Left colon (tissue), 2 donors: ENCODE measurements around the gene KCNIP4. TPM values are rescaled to one million over a fixed set of nuclear protein-coding genes. Genes with fewer than 3 reads are reported as not detected.

Experiments used
- ATAC-seq: fragments of 200-7000 bp; cut with Tn5 transposase; one replicate; pipeline ENCODE4 v1.9.1; 2020; ENCODE audit warnings: mild to moderate bottlenecking, moderate library complexity
- DNase-seq, 2 donors: peaks; one replicate each; pipeline ENCODE4 v3.0.0-alpha.2; 2020
- intact Hi-C, 2 donors: fragments of 100-400 bp; cut with DNase I in 1 of 2; cut with micrococcal nuclease in 1 of 2; formaldehyde crosslinking; loops; one replicate each; pipeline versions ENCODE4 v1.11.2 to v1.14.0; 2022; cut with DNase I, micrococcal nuclease
- total RNA-seq, 2 donors: library from RNA; stranded (reverse); fragmentation: NEBNext Ultra II Directional; extraction: Animal tissue kit (Norgen Biotek cat#: 25700); gene quantifications; one replicate each; pipeline ENCODE4 v1.2.1, GENCODE V29; 2021
- donor health status: DM: no; HTN: no; CAD: no.
- donor health status: DM: yes; HTN: yes; CAD: no.

KCNIP4 gene
- total RNA-seq, 2 donors from 2014 or later: 1.1 to 3.4 TPM

DNA sequence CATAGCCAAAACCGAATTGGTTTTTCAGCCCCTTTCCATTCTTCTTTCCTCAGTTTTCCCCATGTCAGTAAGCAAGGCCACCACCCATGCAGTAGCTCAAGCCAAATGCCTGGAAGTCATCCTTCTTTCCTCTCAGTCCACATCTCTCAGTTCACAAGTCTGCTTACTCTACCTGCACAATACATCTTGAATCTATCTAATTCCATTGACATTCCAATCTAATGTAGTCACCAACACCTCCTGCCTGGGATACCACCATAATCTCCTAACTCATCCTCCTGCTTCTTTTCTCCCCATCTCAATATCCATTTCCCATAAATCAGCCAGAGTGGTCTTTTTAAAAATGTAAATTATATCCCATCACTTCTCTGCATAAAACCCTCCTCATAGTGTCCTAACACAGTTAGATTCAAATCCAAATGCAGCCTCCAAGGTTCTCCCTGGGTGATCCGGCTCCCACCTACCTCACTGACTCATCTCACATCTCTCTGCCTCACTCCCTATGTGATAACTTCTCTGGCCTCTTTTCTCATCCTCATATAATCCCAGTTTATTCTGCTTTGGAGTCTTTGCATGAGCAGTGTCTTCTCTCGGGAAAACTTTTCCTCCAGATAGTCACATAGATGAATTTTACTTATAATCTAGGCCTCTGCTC lies 26.9 kb downstream of the KCNIP4 start:
- intact Hi-C loops: no loop called here
- DNase-seq: no peak
- ATAC-seq: no peak

DNA sequence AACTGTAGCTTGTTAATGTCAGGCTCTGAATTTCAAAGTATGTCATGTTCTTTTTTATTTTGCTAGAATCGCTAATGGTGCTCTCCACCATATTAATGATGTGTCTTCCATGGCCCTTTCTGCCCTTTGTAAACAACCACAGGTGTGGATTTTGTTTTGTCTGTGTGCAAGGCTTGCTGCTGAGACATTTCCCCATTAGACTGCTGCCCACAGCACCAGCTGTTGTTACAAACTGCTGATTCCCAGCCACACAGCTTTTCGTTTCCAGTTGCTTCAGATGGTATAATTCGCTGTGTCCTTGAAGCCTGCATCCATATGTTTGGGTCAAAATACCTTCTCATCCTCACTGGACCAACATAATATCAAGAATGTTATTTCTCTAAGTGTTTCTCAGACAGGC lies 32.8 kb downstream of the KCNIP4 start:
- intact Hi-C loops: no loop called here
- DNase-seq (no peak), ATAC-seq (no peak)

DNA sequence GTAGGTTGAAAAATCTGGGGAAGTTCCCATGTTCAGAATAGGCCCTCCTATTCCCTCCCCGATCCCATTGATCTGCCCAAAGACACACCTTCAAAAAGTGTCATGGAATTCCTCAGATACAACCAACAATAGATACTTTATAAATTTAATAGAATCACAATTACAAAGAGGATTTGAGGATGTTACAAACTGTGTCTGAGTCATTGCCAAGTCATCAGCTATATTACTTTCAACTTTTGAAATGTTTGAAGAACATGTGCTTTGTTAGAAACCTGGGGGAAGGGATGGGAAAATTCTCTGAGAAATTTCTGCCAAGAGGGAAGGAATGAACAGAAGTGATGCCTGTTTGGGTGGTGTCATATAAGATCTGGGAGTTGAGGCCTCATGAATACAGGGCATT lies 46.7 kb downstream of the KCNIP4 start:
- ATAC-seq: no peak
- no peak for DNase-seq
- intact Hi-C loops: no loop called here

DNA sequence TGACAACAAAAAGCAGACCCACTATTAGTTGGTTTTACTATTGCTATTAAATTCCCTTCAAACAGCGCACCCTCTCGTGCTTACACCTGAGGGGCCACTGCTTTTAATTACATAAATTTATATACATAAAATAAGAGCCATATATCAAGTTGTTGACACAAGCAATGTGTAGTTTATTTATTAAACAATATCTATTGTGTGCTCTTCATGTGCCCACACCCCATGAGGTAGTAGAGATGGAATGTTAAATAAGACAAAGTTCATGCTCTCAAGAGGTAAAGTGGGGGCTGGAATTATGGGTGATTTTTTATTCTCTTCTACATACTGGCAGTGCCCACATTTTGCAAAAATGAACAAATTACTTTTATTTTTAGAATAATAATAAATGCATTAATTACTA lies 47.3 kb downstream of the KCNIP4 start:
- intact Hi-C loops: no loop called here
- ATAC-seq: no peak

DNA sequence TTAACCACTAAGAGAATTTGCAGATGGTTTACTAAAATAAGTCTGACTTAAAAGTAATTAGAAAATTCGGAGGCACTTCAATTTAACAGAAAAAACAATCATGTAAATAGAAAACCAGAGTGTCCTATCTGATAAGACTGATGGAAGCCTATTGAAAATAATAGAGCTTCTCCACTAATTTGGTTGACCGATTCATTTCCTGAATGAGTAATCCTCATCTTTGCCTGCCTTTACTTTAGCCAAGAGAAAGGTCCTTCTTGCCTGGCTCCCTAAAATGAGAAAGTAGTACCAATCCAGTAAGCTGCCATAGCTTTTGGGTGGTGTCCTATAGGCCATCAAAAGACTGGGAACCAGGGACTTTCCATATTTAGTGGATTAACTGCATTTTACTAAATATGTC lies 48.4 kb downstream of the KCNIP4 start:
- intact Hi-C loops: no loop called here
- ATAC-seq (no peak), DNase-seq (no peak)

More for the DNA sequence above, 47.3 kb downstream of the KCNIP4 start:
- DNase-seq: no peak

DNA sequence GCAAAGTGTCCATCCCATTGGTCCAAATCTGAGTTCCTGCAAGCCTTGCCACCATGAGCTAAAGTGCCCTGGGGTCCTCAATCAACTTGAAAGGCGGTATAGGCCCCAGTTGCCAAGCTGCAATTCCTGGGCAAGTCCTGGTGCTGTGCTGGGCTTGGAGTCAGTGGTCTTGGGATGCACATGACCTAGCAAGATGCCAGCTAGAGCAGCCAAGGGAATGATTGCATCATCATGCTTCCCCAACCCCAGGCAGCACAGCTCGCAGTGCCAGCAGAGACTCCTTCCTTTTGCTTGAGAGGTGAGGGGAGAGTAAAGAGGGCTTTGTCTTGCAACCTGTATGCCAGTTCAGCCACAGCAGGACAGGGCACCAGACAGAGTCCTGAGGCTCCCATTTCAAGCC lies 50.5 kb downstream of the KCNIP4 start:
- ATAC-seq (no peak), DNase-seq (no peak)
- intact Hi-C loops: no loop called here

DNA sequence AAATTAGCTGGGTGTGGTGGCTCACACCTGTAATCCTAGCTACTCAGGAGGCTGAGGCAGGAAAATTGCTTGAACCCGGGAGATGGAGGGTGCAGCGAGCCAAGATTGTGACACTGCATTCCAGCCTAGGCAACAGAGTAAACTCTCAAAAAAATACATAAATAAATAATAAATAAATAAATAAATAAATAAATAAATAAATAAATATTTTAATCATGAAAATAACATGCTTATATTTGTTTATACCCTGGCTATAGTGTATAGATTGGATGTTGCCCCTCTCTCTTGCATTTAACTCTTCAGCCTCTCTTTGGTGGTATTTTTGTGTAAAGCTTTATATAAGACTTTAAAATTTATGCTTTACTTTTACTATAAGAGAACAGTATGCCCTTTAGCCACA lies 51.8 kb downstream of the KCNIP4 start:
- no peak for DNase-seq
- intact Hi-C loops: no loop called here
- ATAC-seq: no peak

DNA sequence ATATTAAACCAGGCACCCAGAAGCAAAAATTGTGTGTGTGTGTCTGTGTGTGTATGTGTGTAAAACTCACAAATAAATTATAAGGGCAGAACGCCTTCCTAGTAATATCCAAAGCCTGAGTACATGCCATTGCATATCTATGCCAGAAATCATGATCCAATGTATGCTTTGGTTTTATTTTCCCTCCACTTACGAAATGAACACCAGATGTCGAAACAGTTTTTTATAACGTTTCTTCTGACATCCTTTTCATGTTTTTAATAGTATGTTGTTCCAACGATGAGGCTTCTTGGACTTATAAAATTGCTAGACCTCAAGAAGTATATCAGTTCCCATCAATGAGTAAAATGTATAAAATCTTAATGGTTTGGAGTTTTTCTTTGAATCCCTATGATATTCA lies 55.4 kb downstream of the KCNIP4 start:
- intact Hi-C loops: no loop called here
- ATAC-seq (no peak), DNase-seq (no peak)

DNA sequence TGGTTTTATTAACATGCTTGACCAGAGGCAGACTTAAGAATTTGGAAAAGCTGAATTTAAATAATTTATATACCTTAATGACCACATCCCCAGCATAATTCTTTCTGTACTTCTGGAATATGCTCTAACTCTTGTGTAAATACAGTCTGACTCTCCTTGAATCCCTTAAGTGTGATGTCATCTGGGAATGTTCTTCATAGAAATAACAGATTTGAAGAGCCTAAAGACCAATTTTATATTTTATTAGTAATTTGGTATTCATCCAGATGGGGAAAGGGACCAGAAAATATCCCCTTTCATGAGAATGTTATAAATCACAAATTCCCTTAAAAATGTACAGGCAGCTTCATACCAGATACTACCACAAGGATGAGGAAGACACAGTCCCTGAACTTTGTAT lies 58.3 kb downstream of the KCNIP4 start:
- DNase-seq: no peak
- ATAC-seq: no peak

DNA sequence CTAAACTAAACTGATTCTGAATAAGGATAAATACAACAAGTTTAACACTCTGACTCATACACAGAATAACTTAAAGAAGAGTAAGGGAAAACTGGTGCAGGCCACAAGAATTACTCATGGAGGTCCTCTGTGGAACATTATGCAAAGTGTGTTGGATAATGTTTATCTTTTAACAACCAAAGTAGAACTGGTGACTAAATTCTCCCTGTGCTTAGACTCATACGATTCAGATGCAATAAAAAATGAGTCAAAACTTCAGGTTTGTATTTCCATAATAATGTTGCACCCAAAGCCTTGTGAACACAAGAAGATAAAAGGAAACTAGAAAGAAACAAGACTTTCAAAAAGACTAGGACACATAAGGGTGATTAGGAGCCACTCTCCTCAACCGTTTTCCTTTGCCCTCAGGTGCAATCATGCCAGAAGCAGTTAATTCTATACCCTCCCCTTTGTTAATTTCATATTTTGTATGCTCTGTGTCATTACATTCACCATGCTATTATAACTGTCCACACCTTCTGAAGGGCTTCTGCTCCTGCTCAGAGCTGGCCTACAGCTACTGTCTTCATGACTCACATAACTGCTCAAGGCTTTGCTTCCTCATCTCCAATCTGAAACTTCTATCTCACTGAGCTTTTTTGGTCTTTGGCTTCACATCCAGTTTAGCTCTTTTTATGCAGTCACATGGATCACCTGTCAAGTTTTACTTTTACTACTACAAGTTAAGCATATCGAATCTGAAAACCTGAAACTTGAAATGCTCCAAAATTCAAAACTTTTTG lies 60.2 kb downstream of the KCNIP4 start:
- DNase-seq (no peak), ATAC-seq (no peak)
- intact Hi-C loops: no loop called here

More for the DNA sequence above, 58.3 kb downstream of the KCNIP4 start:
- intact Hi-C loops: no loop called here

DNA sequence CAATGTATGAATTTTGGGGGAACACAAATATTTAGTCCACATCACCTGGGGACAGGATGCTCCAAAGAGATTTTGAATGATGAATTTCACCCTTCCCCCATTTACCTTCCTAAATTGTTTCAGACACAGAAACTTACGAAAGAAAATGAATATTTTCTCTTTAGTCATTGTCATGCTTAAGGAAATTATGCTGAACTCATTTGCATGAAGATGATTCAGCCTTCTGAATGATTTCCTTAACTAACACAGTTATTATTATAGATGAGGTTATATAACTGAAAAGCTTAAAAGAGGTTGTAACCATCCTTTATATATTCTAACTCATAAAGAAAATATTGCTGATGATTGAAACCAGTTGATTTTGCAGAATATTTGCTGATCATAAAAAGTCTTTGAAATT lies 61.1 kb downstream of the KCNIP4 start:
- ATAC-seq (no peak), DNase-seq (no peak)
- intact Hi-C loops: no loop called here

DNA sequence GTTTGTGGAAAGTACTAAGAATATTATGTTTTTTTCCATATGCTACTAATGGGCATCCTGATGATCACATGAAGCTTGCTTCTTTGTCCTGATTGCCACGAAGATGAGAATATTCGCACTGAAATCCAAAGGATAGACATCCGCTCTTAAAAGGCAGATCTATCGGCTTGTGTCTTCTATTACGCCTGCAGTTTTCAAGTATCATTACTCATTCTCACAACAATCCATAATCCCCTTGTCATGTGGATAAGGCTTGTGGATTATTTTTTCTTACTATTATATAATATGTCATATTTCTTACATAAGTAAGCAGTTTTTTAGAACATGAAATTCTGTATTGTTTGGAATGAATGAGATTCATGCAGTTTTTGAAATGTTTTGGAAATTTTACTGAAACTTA lies 62.8 kb downstream of the KCNIP4 start:
- intact Hi-C loops: no loop called here
- ATAC-seq (no peak), DNase-seq (no peak)

DNA sequence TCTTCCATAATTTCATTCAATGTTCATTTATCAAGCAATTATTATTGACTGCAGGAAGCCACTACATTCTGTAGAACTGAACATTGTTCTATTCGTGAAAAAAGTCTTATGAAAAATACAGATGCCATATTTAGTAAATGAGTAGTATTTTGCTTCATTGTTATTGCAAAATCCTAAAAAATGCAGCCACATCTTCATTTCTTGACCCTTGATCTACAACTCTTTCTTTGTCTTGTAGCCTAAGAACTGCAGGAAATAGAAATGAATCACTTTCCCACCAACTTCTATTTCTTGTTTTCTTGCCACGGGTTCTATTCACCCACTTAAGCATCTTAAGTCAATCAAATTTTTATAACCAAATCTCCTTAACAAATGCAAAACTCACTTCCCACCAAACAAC lies 63.3 kb downstream of the KCNIP4 start:
- ATAC-seq (no peak), DNase-seq (no peak)
- intact Hi-C loops: no loop called here

DNA sequence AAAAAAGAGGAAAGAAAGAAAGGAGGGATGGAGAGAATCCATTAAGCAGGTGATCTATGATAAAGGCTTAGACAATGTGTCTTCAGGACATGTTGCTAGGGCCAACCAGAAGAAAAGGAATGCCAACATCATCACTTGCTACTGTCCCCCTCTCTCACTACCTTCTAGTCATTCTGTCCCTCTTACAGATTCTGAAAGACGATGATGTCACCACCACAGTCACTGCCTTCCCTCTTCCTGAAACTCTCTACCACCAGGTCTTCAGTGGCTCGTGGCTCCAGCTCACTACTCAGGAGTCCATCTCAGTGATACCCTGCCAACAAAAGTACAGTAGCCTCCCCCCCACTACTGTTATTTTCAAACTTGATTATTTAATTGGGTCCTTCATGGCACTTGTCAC lies 64.0 kb downstream of the KCNIP4 start:
- intact Hi-C loops: no loop called here
- no peak for DNase-seq
- no peak for ATAC-seq

DNA sequence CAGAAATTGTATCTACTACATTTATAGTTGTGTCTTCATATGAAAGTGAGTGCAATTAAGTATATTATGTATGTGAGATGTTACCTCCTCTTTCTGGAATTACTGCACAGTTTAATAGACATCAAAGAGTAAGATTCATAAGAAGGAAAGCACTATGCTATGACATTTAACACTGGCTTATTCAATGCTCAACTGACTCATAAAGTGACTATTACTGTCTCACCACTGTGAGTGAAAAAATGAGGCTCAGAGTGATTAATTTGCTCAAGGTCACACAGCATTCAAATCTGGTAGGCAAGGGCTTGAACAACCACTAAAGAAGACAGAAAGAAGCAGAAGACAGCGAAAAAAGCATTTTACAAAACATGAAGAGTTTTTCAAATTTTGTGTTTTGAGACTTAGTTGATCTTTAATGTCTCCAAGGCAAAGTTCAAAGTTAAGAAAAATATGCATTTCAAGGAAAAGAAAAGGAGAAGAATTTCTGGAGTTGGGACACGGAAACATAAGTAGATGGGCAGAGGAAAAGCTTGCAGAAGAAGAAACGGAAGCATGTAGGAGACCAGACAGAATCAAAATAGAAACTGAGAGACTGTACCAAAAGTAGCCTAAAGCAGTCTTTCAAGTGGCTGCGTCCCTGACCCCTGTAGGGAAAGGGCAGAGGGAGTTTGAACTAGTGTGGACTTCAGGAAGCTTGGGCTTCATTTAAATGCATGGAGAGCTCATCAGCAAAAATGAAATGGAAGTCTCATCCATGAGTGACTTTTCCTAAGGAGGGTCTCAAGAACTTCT lies 66.3 kb downstream of the KCNIP4 start:
- intact Hi-C loops: no loop called here
- DNase-seq (no peak), ATAC-seq (no peak)

DNA sequence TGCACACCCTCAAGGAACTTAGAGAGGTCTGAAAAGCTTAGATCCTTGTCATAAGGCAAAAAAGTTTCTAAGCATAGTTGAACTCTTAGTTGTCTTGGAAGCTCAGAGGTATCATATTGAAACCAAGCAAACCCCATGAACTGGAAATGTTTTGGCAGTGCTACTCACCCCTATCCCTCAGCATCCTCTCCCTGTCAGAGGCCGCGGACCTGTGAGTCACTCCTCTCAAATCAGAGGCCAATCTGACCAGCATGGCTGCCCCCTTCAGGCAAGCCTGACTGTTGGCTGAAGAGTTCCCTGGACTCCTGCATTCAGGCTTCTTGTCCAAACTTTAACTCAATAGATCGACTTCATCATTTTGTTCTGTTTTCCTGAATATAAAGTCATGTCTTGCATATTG lies 69.4 kb downstream of the KCNIP4 start:
- intact Hi-C loops: no loop called here
- ATAC-seq (no peak), DNase-seq (no peak)

DNA sequence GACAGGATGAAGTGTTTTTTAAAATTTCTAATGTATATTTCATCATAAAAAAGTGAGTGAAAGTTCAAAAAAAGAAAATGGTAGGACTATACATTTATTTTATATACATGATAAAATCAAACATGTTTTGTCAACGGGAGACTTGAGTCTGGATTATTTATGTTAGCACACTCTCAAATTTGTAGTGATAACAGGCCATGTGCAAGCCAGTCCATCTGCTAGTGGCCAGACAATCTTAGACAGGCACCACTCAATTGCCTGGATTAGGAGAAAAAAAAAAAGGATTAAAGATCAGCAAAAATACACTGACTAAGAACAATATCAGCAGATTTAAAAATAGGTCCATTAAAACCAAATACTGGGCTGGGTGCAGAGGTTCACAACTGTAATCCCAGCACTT lies 71.9 kb downstream of the KCNIP4 start:
- DNase-seq (no peak), ATAC-seq (no peak)
- intact Hi-C loops: no loop called here

DNA sequence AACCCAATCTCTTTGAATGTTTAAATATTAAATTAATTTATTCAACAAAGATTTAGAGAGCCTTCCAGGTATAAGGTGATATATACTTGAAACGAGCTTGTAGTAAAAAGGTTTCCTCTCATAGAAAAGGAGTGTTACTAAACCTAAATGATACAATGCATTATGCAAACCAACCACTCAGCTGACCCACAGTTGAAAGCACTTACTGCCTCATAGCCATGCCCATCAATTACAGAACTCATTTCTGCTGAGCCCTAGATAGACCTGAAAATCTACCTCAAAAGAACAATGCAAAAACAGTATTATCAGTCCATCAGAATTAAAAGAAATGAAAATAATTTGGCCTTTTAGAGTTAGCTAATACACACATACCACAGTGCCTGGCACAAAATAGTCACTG lies 75.4 kb downstream of the KCNIP4 start:
- intact Hi-C loops: no loop called here
- no peak for DNase-seq
- ATAC-seq: no peak

DNA sequence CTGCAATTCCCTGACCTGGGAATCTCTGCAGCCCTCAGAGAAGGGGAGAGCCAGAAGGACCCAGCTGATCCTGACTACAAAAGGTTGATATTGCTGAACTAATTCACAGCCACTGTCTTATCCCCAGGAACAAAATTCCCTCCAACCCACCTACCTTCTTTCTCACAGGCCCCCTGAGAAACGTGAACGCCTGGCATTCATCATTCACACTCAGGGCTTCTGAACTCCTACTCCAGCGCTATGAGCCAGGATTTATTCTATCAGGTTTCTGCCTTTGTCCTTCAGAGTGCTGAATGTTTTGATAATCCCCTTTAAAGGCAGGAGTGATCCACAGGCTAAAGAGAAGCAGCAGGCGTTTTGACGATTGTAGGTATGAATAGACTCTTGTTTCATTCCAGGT lies 76.5 kb downstream of the KCNIP4 start:
- DNase-seq (no peak), ATAC-seq (no peak)
- intact Hi-C loops: no loop called here
